Measurements from ENCODE around the gene CD320.
"Not testable (repeated sequence)": the region's sequence is repeated elsewhere in the genome, so short reads cannot be mapped to it uniquely, and the experiment has no call there.

CD320 gene

DNA sequence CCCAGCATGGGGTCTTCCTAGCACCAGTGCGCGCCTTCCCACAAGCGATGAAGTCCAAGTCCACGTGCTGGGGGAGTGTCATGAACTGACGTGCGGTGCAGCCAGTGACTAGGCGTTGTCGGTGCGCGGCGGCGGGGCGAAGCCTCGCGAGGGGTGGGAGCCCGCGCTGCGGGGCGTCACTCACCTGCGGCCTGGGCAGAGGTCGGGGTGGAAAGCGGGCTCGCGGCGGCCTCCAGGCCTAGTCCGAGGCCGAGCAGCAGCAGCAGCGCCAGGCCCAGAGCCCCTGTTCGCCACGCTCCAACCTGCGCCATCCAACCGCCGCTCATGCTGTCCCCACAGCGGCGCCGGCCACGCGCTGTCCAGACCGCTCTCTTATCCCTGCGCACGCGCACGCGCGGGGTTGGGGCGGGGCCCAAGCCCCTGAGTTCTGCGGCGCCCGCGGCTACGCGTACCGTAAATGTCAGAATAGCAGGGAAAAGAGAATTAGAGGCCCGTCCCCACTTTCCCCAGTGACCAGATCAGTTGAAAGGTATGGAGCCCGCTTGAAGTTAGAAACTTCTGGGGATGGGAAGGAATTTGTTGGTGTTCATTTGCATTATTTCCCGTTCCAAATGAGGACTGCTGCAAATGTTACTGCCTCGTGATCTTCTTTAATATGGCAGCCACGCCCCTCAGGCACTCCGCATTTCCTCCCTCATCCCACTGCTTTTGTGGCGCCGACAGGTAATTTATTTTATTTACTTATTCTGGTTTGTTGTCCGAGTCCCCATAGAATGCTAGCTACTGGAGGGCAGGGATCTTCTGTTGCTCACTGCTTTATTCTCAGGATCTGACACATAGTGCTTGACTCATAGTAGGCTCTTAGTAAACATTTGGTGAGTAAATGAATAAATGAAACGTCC, at the start of gene CD320:
CD320 (minus strand) TSS at position 394 of the 902 bp plus-strand sequence; CDS start at position 326, 68 bp downstream.
- ATAC-seq, result peak; percentile 96
- Mint-ChIP-seq H3K27me3 (no peaks in the 10 kb centered on the region), H3K27ac (peak within 1 kb of the TSS; percentile 76), H3K4me1 (peaks cover 40% of the 10 kb centered on the region), H3K4me3 (peak within 1 kb of the TSS; percentile 85), H3K36me3 (peaks cover 51% of the 10 kb centered on the region), H3K9me3 (no peaks in the 10 kb centered on the region)

DNA sequence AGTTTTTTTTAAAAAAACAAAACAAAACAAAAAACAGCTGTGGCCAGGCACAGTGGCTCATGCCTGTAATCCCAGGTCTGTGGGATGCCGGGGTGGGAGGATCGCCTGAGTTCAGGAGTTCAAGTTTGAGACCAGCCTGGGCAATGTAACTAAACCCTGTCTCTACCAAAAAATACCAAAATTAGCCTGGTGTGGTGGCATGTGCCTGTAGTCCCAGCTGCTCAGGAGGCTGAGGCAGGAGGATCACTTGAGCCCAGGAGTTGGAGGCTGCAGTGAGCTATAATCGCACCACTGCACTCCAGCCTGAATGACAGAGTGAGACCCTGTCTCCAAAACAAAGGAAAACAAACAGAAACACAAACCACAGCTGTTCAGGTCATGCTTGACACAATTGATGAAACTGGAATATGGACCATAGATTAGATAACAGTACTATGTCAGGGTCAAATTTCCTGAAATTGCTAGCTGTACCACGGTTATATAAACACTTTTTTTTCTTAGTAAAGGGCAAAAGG, 48.9 kb upstream of the CD320 start:
- no peak overlapping the region for H3K4me3 Mint-ChIP-seq
- ATAC-seq, result no peak
- peaks cover 4% of the 10 kb centered on the region for H3K9me3 Mint-ChIP-seq
- H3K36me3 Mint-ChIP-seq, result no peaks in the 10 kb centered on the region
- H3K27ac Mint-ChIP-seq, result no peak overlapping the region
- H3K4me1 Mint-ChIP-seq, result peaks cover 4% of the 10 kb centered on the region
- H3K27me3 Mint-ChIP-seq, result peaks cover 36% of the 10 kb centered on the region

DNA sequence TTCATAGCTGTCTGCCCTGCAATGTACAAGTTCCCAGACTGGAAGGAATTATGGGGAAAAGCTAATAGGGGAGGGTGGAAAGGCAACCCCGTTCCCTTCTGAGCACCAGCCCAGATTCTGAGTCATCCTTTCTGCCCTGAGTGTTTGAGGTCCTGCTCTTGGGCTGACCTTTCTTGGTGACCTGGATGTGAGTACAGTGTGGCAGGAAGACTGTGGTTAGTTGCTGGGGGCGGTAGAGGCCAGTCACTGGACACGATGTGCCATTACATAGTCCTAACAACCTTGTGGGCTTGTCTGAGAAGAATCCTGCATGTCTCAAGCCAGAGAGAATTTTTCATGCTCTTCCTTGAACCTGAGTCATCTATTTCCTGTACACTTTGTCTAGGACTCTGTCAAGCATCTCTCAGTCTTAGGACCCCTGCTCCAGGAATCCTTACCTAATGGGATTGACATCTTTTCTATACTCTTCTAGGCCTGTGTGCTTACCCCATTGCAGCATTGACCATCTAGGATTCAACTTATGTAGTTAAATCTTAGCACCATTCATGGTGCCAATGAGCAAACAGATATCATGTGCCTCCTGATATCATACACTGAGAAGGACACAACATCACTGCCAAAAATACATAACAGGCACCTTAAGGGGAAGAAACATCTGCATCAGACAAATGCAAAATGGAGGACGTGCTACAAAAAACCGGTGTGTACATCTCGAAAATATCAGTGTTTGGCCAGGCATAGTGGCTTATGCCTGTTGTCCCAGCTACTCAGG, 47.7 kb upstream of the CD320 start:
- Mint-ChIP-seq H3K27ac (no peak overlapping the region), H3K27me3 (peaks cover 40% of the 10 kb centered on the region), H3K9me3 (peaks cover 4% of the 10 kb centered on the region), H3K36me3 (no peaks in the 10 kb centered on the region), H3K4me1 (peaks cover 7% of the 10 kb centered on the region), H3K4me3 (no peak overlapping the region)
- peak; percentile 43 for ATAC-seq

DNA sequence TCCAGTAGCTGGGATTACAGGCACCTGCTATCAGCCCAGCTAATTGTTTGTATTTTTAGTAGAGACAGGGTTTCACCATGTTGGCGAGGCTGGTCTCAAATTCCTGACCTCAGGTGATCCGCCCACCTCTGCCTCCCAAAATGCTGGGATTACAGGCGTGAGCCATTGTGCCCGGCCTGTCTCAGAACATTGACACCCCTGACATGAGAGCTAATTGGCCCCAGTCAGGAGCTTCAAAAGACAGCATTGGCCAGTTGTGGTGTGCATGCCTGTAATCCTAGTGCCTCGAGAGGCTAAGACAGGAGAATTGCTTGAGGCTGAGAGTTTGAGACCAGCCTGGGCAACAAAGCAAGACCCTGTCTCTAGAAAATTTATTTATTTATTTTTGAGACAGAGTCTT, 44.7 kb upstream of the CD320 start:
- peaks cover 45% of the 10 kb centered on the region for H3K27me3 Mint-ChIP-seq
- H3K36me3 Mint-ChIP-seq, H3K27ac Mint-ChIP-seq, ATAC-seq, H3K4me1 Mint-ChIP-seq, H3K9me3 Mint-ChIP-seq, H3K4me3 Mint-ChIP-seq: not testable (repeated sequence)

DNA sequence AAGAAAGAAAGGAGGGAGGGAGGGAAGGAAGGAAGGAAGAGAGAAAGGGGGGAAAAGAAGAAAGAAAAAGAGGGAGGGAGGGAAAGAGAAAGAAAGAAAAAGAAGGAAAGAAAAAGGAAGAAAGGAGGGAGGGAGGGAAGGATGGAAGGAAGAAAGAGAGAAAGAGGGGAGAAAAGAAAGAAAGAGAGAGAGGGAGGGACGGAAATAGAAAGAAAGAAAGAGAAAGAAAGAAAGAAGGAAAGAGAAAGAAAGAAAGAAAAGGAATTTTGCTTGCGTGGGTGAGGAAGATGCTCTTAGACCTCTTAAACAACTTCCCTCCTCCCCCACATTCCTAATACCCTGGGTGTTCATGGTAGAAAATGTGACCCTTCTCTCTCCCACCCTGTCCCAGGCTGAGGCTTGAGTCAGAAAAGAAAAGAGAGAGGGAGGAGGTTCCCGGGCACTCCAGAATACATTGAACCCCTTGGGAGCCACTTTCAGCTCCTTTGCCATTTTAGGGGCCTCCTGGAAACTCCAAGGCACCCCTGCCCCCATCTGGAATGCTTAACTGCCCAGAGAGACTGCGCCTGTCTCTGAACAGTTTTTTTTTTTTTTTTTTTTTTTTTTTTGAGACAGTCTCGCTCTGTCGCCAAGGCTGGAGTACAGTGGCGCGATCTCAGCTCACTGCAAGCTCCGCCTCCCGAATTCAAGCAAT, 44.1 kb upstream of the CD320 start:
- ATAC-seq, result no peak
- H3K4me1 Mint-ChIP-seq, result peaks cover 7% of the 10 kb centered on the region
- peaks cover 4% of the 10 kb centered on the region for H3K9me3 Mint-ChIP-seq
- H3K27ac Mint-ChIP-seq, result no peak overlapping the region
- no peak overlapping the region for H3K4me3 Mint-ChIP-seq
- H3K27me3 Mint-ChIP-seq, result peaks cover 45% of the 10 kb centered on the region
- no peaks in the 10 kb centered on the region for H3K36me3 Mint-ChIP-seq

DNA sequence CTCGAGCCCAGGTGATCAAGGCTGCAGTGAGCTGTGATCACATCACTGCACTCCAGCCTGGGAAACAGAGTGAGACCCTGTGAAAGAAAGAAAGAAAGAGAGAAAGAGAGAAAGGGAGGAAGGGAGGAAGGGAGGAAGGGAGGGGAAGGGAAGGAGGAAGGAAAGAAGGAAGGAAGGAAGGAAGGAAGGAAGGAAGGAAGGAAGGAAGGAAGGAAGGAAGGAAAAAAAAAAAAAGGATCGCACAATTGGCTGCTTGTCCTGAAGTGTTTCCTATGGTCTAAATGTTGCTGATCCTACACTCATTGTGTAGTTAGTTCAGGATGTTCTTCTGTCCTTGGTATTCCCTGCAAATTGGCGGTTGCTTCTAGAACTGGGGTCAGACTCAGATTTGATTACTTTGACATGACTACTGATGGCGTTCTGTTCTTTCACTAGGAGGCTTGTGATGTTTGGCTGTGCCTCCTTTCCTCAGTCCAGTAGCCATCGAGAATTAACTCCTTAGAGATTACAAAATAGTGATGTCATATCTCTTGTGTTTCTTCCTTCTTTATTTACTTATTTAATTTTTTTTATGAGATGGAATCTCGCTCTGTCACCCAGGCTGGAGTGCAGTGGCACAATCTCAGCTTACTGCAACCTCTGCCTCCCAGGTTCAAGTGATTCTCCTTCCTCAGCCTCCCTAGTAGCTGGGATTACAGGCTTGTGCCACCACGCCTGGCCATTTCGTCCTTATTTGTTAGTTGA, 41.6 kb upstream of the CD320 start:
- not testable (repeated sequence) for H3K4me3 Mint-ChIP-seq, H3K4me1 Mint-ChIP-seq, H3K9me3 Mint-ChIP-seq, H3K27ac Mint-ChIP-seq, H3K36me3 Mint-ChIP-seq, ATAC-seq
- peaks cover 45% of the 10 kb centered on the region for H3K27me3 Mint-ChIP-seq

DNA sequence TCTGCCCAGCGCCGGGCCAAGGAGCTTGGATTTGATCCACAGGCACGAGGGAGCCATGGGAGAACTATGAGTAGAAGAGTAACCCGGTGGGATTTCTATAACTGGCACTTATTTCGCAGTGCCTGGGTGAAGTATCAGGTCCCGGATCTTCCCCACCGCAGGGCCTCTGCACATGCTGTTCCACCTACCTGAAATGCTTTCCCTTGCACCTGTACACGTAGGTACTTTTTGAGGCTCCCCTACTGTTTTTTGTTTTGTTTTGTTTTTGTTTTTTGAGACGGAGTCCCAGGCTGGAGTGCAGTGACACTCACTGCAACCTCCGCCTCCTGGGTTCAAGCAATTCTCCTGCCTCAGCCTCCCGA, 35.3 kb upstream of the CD320 start:
- peaks cover 54% of the 10 kb centered on the region for H3K27me3 Mint-ChIP-seq

DNA sequence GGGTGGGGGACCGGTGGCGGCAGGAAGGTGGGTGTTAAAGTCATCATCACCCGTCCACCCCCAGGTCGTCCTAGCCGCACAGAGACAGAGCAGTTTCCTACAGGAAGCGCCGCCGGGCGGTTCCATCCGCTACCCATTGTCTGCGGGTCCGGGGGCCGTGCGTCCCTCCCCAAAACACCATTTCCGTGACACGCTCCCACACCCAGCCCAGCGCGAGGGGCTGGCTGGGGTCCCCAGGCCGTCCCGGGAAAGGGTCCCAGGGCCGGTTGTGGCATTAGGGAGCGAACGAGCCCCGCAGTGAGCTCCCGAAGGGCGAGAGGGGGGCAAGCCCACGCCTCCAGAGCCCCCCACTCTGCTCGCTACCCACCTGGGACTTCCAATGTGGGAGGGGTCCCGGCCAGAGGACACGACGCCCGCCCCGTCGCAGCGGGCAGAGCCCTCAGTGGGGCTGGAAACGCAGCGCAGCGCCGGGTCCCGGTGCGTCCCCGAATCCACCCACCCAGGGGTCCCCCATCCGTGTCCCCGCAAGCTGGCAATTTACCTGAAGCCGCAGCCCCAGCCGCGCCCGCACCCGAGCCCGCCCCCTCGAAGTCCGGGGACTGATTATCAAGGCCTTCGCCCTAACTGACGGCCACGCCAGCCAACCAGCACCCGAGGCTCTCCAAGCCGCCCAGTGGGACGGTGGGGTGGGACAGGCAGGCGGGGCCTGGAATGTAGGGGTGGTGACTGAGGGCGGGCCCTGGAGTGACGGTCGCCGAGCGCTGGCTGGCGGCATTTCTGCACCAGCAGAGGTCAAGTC, 34.7 kb upstream of the CD320 start, which contains the start of gene KANK3:
KANK3 (minus strand) TSS at position 579 of the 799 bp plus-strand sequence. CDS start 5,434 bp downstream, outside the sequence.
- no peak within 1 kb of the TSS for H3K27ac Mint-ChIP-seq
- peaks cover 60% of the 10 kb centered on the region for H3K27me3 Mint-ChIP-seq
- H3K36me3 Mint-ChIP-seq, result no peaks in the 10 kb centered on the region
- ATAC-seq, result peak; percentile 98
- no peaks in the 10 kb centered on the region for H3K9me3 Mint-ChIP-seq
- peak within 1 kb of the TSS; percentile 72 for H3K4me3 Mint-ChIP-seq
- peaks cover 16% of the 10 kb centered on the region for H3K4me1 Mint-ChIP-seq

More for the DNA sequence above, 35.3 kb upstream of the CD320 start:
- no peak overlapping the region for H3K27ac Mint-ChIP-seq
- no peaks in the 10 kb centered on the region for H3K36me3 Mint-ChIP-seq
- H3K9me3 Mint-ChIP-seq, result no peaks in the 10 kb centered on the region
- H3K4me1 Mint-ChIP-seq, result peaks cover 16% of the 10 kb centered on the region
- H3K4me3 Mint-ChIP-seq, result peak overlapping the region; percentile 72
- no peak for ATAC-seq

DNA sequence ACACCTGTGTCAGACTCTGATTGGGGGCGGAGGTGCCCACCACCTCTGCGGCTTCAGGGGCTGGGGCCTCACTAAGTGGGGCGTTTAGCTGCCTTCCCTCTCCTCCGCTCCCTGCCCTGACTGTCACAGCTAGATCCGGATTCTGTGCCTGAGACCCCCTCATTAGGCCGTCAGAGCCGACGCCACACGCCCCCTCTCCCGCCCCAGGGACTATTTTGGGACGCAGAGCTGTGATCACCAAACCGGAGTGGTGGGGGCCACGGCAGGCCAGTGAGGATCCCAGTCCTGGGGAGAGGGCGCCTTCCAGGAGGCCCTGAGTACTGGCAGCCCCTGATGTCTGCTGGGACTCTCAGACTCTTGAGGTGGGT, 34.1 kb upstream of the CD320 start:
- no peaks in the 10 kb centered on the region for H3K9me3 Mint-ChIP-seq
- no peak overlapping the region for H3K4me3 Mint-ChIP-seq
- H3K27ac Mint-ChIP-seq, result no peak overlapping the region
- H3K36me3 Mint-ChIP-seq, result no peaks in the 10 kb centered on the region
- H3K4me1 Mint-ChIP-seq, result peaks cover 16% of the 10 kb centered on the region
- no peak for ATAC-seq
- peaks cover 66% of the 10 kb centered on the region for H3K27me3 Mint-ChIP-seq

DNA sequence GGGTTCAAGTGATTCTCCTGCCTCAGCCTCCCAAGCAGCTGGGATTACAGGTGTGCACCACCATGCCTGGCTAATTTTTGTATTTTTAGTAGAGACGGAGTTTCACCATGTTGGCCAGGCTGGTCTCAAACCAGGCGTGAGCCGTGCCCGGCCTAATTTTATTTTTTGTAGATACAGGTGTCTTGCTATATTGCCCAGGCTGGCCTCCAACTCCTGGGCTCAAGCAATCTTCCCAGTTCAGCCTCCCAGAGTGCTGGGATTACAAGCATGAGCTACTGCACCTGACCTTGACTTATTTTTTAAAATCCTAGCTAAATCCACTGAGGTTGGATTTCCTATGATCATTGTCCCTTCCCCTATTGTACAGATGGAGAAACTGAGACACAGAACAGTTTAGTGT, 33.3 kb upstream of the CD320 start:
- H3K9me3 Mint-ChIP-seq, H3K27ac Mint-ChIP-seq, ATAC-seq, H3K4me3 Mint-ChIP-seq, H3K36me3 Mint-ChIP-seq: not testable (repeated sequence)
- Mint-ChIP-seq H3K4me1 (peaks cover 21% of the 10 kb centered on the region), H3K27me3 (peaks cover 74% of the 10 kb centered on the region)

DNA sequence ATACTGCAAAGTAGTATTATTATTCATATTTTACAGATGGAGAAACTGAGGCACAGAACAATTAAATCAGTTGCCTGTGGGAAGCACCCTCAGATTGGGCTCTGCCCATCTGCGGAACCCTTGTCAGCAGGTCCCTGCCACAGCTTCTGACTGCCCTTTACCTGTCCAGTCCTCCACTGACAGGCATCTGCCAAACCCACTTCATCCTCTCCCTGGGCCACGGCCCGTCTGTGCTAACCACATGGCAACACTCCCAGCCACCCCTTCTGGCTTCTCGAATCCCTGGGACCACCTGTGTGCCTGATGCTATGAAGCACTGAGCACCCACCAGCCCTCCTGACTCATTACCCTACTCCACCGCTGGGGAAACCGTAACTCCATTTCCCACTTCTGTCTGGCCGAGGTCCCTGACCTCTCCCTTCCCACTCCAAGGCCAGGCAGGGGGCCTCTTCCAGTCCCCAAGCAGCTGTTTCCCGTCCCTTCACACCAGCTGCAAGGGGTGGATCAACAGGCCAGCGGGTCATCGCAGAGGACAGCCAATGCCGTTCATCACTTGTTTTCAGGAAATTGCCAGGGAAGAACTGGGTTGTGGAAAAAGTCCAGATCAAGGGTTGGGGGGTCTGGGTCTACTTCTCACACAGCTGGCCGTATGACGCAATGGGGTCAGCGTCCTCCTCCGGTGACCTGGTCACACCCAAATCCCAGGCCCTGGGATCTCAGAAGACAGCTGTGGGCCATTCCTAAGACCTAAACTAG, 32.4 kb upstream of the CD320 start:
- peaks cover 83% of the 10 kb centered on the region for H3K27me3 Mint-ChIP-seq
- H3K27ac Mint-ChIP-seq, result no peak overlapping the region
- H3K4me3 Mint-ChIP-seq, result no peak overlapping the region
- ATAC-seq, result no peak
- no peaks in the 10 kb centered on the region for H3K36me3 Mint-ChIP-seq
- peaks cover 30% of the 10 kb centered on the region for H3K4me1 Mint-ChIP-seq
- no peaks in the 10 kb centered on the region for H3K9me3 Mint-ChIP-seq

DNA sequence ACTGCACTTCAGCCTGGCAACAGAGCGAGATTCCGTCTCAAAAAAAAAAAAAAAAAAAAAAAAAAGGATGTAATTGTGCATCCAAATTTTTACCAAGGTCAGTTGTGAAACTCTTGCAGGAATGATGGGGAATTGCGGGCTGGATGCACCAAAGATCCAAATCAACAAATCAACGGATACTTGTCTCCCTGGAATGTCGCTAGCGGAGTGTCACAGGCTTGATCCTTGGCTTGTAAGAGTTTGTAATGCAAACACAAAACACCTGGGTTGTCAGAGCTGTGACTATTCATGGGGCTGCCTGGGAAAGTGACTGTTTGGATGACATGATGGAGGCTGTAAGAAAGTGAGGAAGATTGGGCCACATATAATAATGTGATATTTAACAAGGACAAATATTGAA, 30.7 kb upstream of the CD320 start:
- H3K27ac Mint-ChIP-seq, result no peak overlapping the region
- H3K4me1 Mint-ChIP-seq, result peaks cover 30% of the 10 kb centered on the region
- H3K9me3 Mint-ChIP-seq, result no peaks in the 10 kb centered on the region
- no peak overlapping the region for H3K4me3 Mint-ChIP-seq
- ATAC-seq, result no peak
- peaks cover 78% of the 10 kb centered on the region for H3K27me3 Mint-ChIP-seq
- H3K36me3 Mint-ChIP-seq, result no peaks in the 10 kb centered on the region

DNA sequence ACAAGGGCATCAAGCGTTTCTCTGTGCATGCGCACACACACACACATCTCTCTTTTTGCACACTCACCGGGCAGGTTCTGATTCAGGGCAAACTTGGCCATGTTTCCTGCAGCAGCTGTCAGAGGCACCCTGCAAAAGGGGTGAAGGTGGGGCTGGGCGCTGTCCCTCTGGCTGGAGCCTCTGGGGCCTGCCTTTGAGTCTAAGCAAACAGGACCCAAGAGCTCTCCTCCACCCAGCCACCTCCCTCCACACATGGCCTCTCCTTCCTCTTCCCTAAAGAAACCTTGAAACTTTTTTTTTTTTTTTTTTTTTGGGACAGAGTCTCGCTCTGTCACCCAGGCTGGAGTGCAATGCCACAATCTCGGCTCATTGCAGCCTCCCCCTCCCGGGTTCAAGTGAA, 29.6 kb upstream of the CD320 start:
- Mint-ChIP-seq H3K4me3 (no peak overlapping the region), H3K36me3 (no peaks in the 10 kb centered on the region), H3K27me3 (peaks cover 76% of the 10 kb centered on the region), H3K9me3 (no peaks in the 10 kb centered on the region), H3K4me1 (peaks cover 22% of the 10 kb centered on the region), H3K27ac (no peak overlapping the region)
- ATAC-seq, result no peak

Measured in stimulated activated memory B cell treated with anti-CD40 and anti-IgM and Interleukin-4, amounts not matched to agents 10 μg/mL and 1 μg/mL and 100 μg/mL, for 72 hours (primary cell).